B cell (primary cell): ENCODE data around the gene HSF4. TPM values are rescaled to one million over a fixed set of nuclear protein-coding genes. Genes with fewer than 3 reads are reported as not detected.

Source experiments
- ATAC-seq: fragments of 200-7000 bp; cut with Tn5 transposase; one replicate; pipeline ENCODE4 v1.10.0; 2021; ENCODE audit warnings: low read depth, mild to moderate bottlenecking, moderate number of reproducible peaks, moderate library complexity
- CTCF ChIA-PET: fragments of 350-600 bp; sonication (Branson Sonifier 250); formaldehyde crosslinking; loops from one replicate; lab custom pipeline; 2021; ENCODE audit warnings: antibody characterized with exemption, inconsistent platforms; lab: Charles Lee
- POLR2A ChIA-PET: fragments of 350-600 bp; sonication (Branson Sonifier 250); formaldehyde crosslinking; loops from one replicate; lab custom pipeline; 2021; ENCODE audit warnings: antibody characterized with exemption; lab: Charles Lee
- DNase-seq: peaks from one replicate; pipeline ENCODE4 v3.0.0; 2013
- H2AFZ ChIP-seq: 2 replicates; pipeline ENCODE4 v1.6.1; 2012; ENCODE audit warnings: mild to moderate bottlenecking, low read depth, low read length; ENCODE audit not compliant: insufficient read depth, poor library complexity, severe bottlenecking
- H3K27ac ChIP-seq, 2 donors: 1 replicate in 1 of 2; 2 replicates in 1 of 2; pipeline ENCODE4 v1.5.1; 2012 to 2013; ENCODE audit warnings: low read length in 2 of 2, mild to moderate bottlenecking in 2 of 2, moderate library complexity in 1 of 2
- H3K27me3 ChIP-seq, 4 experiments: fragments of 200-600 bp in 1 of 4; sonication (generic) in 1 of 4; replicated peaks in 1 of 4; 1 replicate in 2 of 4; 2 replicates in 2 of 4; pipeline versions ENCODE4 v1.6.1 to v1.7.0; 2013 to 2016; ENCODE audit warnings: low read length in 3 of 4, mild to moderate bottlenecking in 2 of 4, mixed read lengths in 1 of 4, moderate library complexity in 1 of 4; ENCODE audit not compliant: insufficient read depth in 4 of 4, control insufficient read depth in 3 of 4; ENCODE audit errors: control extremely low read depth in 1 of 4
- H3K36me3 ChIP-seq, 2 experiments: replicated peaks in 1 of 2; 1 replicate in 1 of 2; 2 replicates in 1 of 2; pipeline versions ENCODE4 v1.6.1 to v1.7.1; 2013; ENCODE audit warnings: low read length in 1 of 2; ENCODE audit not compliant: insufficient read depth in 2 of 2, control insufficient read depth in 1 of 2; ENCODE audit errors: control extremely low read depth in 1 of 2, extremely low read depth in 1 of 2
- H3K4me1 ChIP-seq, 2 donors: fragments of 200-600 bp in 1 of 2; sonication (generic) in 1 of 2; 1 replicate in 1 of 2; 2 replicates in 1 of 2; pipeline versions ENCODE4 v1.5.1 to v1.6.1; 2013 to 2017; ENCODE audit warnings: low read length in 2 of 2; ENCODE audit not compliant: control insufficient read depth in 2 of 2, insufficient read depth in 2 of 2
- H3K4me2 ChIP-seq: replicated peaks from 2 replicates; pipeline ENCODE3; 2012; ENCODE audit warnings: mild to moderate bottlenecking, low read depth, low read length; ENCODE audit not compliant: poor library complexity, severe bottlenecking
- H3K4me3 ChIP-seq, 5 experiments: fragments of 200-600 bp in 1 of 5; sonication (generic) in 1 of 5; 1 replicate in 3 of 5; 2 replicates in 2 of 5; pipeline versions ENCODE4 v1.5.1 to v1.7.0; 2011 to 2016; ENCODE audit warnings: low read length in 4 of 5, mild to moderate bottlenecking in 4 of 5, low read depth in 2 of 5, control low read depth in 1 of 5, moderate library complexity in 1 of 5; ENCODE audit not compliant: insufficient read depth in 1 of 5; ENCODE audit errors: control extremely low read depth in 1 of 5, extremely low read depth in 1 of 5
- H3K79me2 ChIP-seq: fragments of 200-600 bp; sonication (generic); one replicate; pipeline ENCODE4 v1.6.0; 2016; ENCODE audit warnings: low read length; ENCODE audit not compliant: control insufficient read depth, insufficient read depth
- H3K9ac ChIP-seq: fragments of 200-600 bp; sonication (generic); 2 replicates; pipeline ENCODE4 v1.6.1; 2017; ENCODE audit warnings: mild to moderate bottlenecking, low read length, moderate library complexity
- H3K9me3 ChIP-seq, 3 donors: one replicate each; pipeline versions ENCODE4 v1.6.1 to v1.7.1; 2013; ENCODE audit warnings: low read length in 2 of 3; ENCODE audit not compliant: control insufficient read depth in 2 of 3, insufficient read depth in 1 of 3; ENCODE audit errors: control extremely low read depth in 1 of 3
- H4K20me1 ChIP-seq: 2 replicates; pipeline ENCODE4 v1.6.0; 2012; ENCODE audit warnings: mild to moderate bottlenecking, low read length; ENCODE audit not compliant: insufficient read depth, control insufficient read depth, poor library complexity, severe bottlenecking
- H3K27ac Mint-ChIP-seq: one replicate; pipeline ENCODE4 v1.8.0; 2021; ENCODE audit warnings: mixed read lengths
- H3K27me3 Mint-ChIP-seq: one replicate; pipeline ENCODE4 v1.8.0; 2021; ENCODE audit warnings: mixed read lengths
- H3K4me1 Mint-ChIP-seq: one replicate; pipeline ENCODE4 v1.8.0; 2021; ENCODE audit warnings: mixed read lengths
- H3K4me3 Mint-ChIP-seq: one replicate; pipeline ENCODE4 v1.8.0; 2021; ENCODE audit warnings: mixed read lengths
- H3K9me3 Mint-ChIP-seq: one replicate; pipeline ENCODE4 v1.8.0; 2022; ENCODE audit warnings: mixed read lengths; ENCODE audit not compliant: insufficient read depth
- EZH2 ChIP-seq: IDR thresholded peaks from 2 replicates; pipeline ENCODE4 v1.6.1; 2012; ENCODE audit warnings: borderline replicate concordance, low read depth, mild to moderate bottlenecking, moderate library complexity, low read length; ENCODE audit not compliant: insufficient read depth, poor library complexity, severe bottlenecking
- WGBS: methylation state at CpG from one replicate; pipeline ENCODE4 v1.1.5; 2013; ENCODE audit warnings: missing lambda C conversion rate; ENCODE audit not compliant: insufficient coverage; 5-methylcytosine and 5-hydroxymethylcytosine counted together
- intact Hi-C: fragments of 100-400 bp; cut with micrococcal nuclease; formaldehyde crosslinking; loops from one replicate; pipeline ENCODE4 v1.10.0; 2022
- polyA plus RNA-seq: library from polyadenylated mRNA; depleted of rRNA; stranded (reverse); fragments of >200 nt; gene quantifications from 2 replicates; pipeline ENCODE4 v1.2.3, GENCODE V29; 2012
- total RNA-seq, 2 donors: library from RNA; stranded (reverse); fragments of 120-200 nt in 1 of 2; gene quantifications; 1 replicate in 1 of 2; 2 replicates in 1 of 2; pipeline versions ENCODE4 v1.2.3 to v1.2.4, GENCODE V29; 2013 to 2022
- TF ChIP-seq, protein P1 (sequence below): fragments of 200-600 bp; IDR thresholded peaks from one replicate; pipeline ENCODE4 v1.8.0; 2022; ENCODE audit warnings: antibody characterized with exemption, mild to moderate bottlenecking

Gene HSF4
- total and polyA plus RNA-seq, 2 donors (not counting 1 experiment from before 2014, with no cell fraction given) = 11.9 to 12.2 TPM

DNA sequence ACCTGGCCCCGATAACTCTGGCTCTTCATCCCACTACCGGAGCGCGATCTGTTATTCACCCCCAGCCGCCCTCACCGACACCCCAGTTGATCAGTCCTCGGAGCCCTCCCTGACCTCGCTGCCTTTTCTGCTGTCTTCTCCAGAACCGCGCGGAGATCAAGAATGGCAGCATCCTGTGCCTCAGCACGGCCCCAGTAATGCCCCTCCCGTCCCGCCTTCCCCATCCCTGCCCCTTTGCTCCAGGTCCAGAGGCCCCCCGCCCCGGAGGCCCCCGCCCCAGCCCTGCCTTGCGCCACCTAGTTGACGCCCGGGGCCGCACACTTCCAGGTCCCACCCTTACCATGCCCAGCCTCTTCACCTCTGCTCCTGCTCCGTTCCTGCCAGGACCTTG, 35.3 kb downstream of the HSF4 start:
- peaks cover 0 to 63% of the 10 kb centered on the region in 2 experiments for H3K36me3 ChIP-seq
- no peaks in the 10 kb centered on the region for H3K9me3 Mint-ChIP-seq
- H3K4me1 Mint-ChIP-seq = peaks cover 15% of the 10 kb centered on the region
- no peaks in the 10 kb centered on the region for H3K27me3 ChIP-seq
- no peaks in the 10 kb centered on the region for H3K9me3 ChIP-seq
- H3K4me3 Mint-ChIP-seq = peak overlapping the region; percentile 39
- no peak overlapping the region for H2AFZ ChIP-seq
- no peak for ATAC-seq
- no peak for DNase-seq
- 84% methylated on average over 15 of the region's 22 CpGs for WGBS
- H3K27me3 Mint-ChIP-seq = no peaks in the 10 kb centered on the region
- no peaks in the 10 kb centered on the region for H3K4me1 ChIP-seq
- ChIA-PET POLR2A (no interaction called here), CTCF (no interaction called here)
- no peak overlapping the region for H3K27ac ChIP-seq
- H3K4me2 ChIP-seq = no peak overlapping the region
- intact Hi-C loops = no loop called here
- H3K79me2 ChIP-seq = peaks cover 9% of the 10 kb centered on the region
- H3K9ac ChIP-seq = no peak overlapping the region
- H3K4me3 ChIP-seq = peak overlapping the region in 1 of 5 experiments; percentile 12
- H3K27ac Mint-ChIP-seq = peak overlapping the region; percentile 34
- no peak for TF ChIP-seq EZH2
- TF ChIP-seq, protein P1, sequence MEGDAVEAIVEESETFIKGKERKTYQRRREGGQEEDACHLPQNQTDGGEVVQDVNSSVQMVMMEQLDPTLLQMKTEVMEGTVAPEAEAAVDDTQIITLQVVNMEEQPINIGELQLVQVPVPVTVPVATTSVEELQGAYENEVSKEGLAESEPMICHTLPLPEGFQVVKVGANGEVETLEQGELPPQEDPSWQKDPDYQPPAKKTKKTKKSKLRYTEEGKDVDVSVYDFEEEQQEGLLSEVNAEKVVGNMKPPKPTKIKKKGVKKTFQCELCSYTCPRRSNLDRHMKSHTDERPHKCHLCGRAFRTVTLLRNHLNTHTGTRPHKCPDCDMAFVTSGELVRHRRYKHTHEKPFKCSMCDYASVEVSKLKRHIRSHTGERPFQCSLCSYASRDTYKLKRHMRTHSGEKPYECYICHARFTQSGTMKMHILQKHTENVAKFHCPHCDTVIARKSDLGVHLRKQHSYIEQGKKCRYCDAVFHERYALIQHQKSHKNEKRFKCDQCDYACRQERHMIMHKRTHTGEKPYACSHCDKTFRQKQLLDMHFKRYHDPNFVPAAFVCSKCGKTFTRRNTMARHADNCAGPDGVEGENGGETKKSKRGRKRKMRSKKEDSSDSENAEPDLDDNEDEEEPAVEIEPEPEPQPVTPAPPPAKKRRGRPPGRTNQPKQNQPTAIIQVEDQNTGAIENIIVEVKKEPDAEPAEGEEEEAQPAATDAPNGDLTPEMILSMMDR = no peak
- peaks cover 27% of the 10 kb centered on the region for H4K20me1 ChIP-seq

DNA sequence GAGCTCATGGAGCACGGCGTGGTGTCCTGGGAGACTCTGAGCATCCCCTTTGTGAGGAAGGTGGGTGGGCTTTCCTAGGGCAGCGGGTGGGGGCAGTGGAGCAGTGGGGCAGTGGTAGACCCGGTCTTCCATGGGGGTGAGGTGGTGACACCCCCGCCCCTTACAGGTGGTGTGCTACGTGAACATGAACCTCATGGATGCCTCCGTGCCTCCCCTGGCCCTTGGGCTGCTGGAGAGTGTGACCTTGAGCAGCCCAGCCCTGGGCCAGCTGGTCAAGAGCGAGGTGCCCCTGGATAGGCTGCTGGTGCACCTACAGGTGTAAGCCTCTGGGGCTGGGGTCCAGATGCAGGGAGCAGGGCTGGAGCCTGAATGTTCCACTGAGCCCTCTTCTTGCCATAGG, 35.9 kb downstream of the HSF4 start:
- ChIA-PET CTCF (no interaction called here), POLR2A (no interaction called here)
- Histone ChIP-seq H3K4me2 (no peak overlapping the region), H3K4me3 (no peak overlapping the region), H3K27me3 (no peaks in the 10 kb centered on the region), H3K79me2 (peaks cover 7% of the 10 kb centered on the region), H4K20me1 (peaks cover 27% of the 10 kb centered on the region), H3K36me3 (peaks cover 0 to 56% of the 10 kb centered on the region in 2 experiments), H2AFZ (no peak overlapping the region), H3K4me1 (no peaks in the 10 kb centered on the region), H3K9ac (no peak overlapping the region), H3K27ac (no peak overlapping the region), H3K9me3 (no peaks in the 10 kb centered on the region)
- H3K4me1 Mint-ChIP-seq = peaks cover 15% of the 10 kb centered on the region
- no peak for TF ChIP-seq EZH2
- TF ChIP-seq, protein P1 = no peak
- ATAC-seq (no peak), DNase-seq (no peak)
- WGBS = 100% methylated on average over 8 of the region's 8 CpGs
- no peak overlapping the region for H3K27ac Mint-ChIP-seq
- no peak overlapping the region for H3K4me3 Mint-ChIP-seq
- no peaks in the 10 kb centered on the region for H3K9me3 Mint-ChIP-seq
- intact Hi-C loops = no loop called here
- H3K27me3 Mint-ChIP-seq = no peaks in the 10 kb centered on the region
